Measurements from ENCODE around the gene PRND. TPM values are rescaled to one million over a fixed set of nuclear protein-coding genes. Genes with fewer than 3 reads are reported as not detected.

The PRND gene, protein sequence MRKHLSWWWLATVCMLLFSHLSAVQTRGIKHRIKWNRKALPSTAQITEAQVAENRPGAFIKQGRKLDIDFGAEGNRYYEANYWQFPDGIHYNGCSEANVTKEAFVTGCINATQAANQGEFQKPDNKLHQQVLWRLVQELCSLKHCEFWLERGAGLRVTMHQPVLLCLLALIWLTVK
- 0.06 and 0.15 TPM in 2 replicates for total RNA-seq

DNA sequence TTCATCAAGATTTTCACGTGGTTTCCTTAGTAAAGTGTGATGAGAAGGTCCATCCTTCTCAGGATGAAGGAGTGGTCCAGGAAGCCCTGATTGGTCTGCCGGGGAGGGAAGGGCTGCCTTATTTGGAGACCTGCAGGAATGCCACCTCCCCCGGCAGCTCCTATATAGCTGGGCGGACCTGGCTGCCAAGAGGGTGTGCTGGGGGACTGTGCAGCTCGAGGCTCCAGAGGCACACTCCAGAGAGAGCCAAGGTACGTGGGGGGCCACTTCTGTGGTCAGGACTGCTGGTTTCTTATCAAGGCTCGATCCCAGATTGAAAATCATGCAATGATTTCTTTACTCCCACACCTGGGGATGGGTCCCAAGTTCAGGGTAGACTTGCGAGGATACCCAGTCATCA lies at the start of gene PRND:
TSS of gene PRND (plus strand) at position 191 of the 400 bp plus-strand sequence. CDS start 2,643 bp downstream, outside the sequence.

Other genes starting within 250 kb of the PRND start
- gene PRNP, start 35.5 kb upstream of the PRND start, total RNA-seq, result 147 and 166 TPM in 2 replicates
- gene RASSF2, start 101.7 kb downstream of the PRND start, total RNA-seq, result 2.7 and 3.0 TPM in 2 replicates